ENCODE measurements around the gene CEACAM4.

DNA sequence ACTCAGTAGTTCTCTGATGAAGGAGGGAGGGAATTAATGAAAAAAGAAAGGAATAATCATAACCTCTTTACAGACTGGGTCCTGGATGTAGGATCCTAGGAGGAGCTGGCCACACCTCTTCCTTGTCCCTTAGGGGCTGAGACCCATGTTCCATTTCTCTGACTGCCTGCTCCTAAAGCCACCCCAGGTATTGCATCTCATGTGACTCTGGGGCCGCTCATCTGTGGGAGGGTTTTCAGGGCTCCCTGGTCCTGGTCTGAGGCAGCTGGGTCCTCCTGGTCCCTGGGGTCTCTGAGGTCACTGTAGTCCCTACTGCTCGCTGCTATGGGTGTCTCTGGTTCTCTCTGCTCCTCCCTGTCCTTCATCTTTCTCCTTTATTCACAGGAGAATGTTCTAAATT lies 48.0 kb downstream of the CEACAM4 start:
- TF ChIP-seq CTCF (IDR thresholded peaks at IDR 0.05; ENCODE audit: low read depth, low read length, missing input control) (no peak), SP1 (IDR thresholded peaks at IDR 0.05) (no peak), GABPA (IDR thresholded peaks at IDR 0.05 in 1 of 2, conservative IDR thresholded peaks at IDR 0.05 in 1 of 2) (no peak), ZBTB33 (IDR thresholded peaks at IDR 0.05) (no peak), MAX (IDR thresholded peaks at IDR 0.05) (no peak), FOXA1 (IDR thresholded peaks at IDR 0.05) (no peak), TAF1 (conservative IDR thresholded peaks at IDR 0.05) (no peak), YY1 (IDR thresholded peaks at IDR 0.05) (no peak)
- TF ChIP-seq, protein P1, sequence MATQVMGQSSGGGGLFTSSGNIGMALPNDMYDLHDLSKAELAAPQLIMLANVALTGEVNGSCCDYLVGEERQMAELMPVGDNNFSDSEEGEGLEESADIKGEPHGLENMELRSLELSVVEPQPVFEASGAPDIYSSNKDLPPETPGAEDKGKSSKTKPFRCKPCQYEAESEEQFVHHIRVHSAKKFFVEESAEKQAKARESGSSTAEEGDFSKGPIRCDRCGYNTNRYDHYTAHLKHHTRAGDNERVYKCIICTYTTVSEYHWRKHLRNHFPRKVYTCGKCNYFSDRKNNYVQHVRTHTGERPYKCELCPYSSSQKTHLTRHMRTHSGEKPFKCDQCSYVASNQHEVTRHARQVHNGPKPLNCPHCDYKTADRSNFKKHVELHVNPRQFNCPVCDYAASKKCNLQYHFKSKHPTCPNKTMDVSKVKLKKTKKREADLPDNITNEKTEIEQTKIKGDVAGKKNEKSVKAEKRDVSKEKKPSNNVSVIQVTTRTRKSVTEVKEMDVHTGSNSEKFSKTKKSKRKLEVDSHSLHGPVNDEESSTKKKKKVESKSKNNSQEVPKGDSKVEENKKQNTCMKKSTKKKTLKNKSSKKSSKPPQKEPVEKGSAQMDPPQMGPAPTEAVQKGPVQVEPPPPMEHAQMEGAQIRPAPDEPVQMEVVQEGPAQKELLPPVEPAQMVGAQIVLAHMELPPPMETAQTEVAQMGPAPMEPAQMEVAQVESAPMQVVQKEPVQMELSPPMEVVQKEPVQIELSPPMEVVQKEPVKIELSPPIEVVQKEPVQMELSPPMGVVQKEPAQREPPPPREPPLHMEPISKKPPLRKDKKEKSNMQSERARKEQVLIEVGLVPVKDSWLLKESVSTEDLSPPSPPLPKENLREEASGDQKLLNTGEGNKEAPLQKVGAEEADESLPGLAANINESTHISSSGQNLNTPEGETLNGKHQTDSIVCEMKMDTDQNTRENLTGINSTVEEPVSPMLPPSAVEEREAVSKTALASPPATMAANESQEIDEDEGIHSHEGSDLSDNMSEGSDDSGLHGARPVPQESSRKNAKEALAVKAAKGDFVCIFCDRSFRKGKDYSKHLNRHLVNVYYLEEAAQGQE (IDR thresholded peaks at IDR 0.05), result no peak
- TF ChIP-seq, protein P2, sequence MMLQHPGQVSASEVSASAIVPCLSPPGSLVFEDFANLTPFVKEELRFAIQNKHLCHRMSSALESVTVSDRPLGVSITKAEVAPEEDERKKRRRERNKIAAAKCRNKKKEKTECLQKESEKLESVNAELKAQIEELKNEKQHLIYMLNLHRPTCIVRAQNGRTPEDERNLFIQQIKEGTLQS (IDR thresholded peaks at IDR 0.05), result no peak

All from liver (tissue), 3 donors.